Stimulated activated CD4-positive, alpha-beta T cell treated with anti-CD3 and anti-CD28 coated beads, Interleukin-4, amount 100 ng/mL, for 4 hours (primary cell): ENCODE data around the gene TMEM267.
"Not testable (repeated sequence)": the region's sequence is repeated elsewhere in the genome, so short reads cannot be mapped to it uniquely, and the experiment has no call there.

Experiments used
- DNase-seq, 2 experiments: peaks; one replicate each; pipeline ENCODE4 v3.0.0-alpha.2; 2020

The TMEM267 gene

DNA sequence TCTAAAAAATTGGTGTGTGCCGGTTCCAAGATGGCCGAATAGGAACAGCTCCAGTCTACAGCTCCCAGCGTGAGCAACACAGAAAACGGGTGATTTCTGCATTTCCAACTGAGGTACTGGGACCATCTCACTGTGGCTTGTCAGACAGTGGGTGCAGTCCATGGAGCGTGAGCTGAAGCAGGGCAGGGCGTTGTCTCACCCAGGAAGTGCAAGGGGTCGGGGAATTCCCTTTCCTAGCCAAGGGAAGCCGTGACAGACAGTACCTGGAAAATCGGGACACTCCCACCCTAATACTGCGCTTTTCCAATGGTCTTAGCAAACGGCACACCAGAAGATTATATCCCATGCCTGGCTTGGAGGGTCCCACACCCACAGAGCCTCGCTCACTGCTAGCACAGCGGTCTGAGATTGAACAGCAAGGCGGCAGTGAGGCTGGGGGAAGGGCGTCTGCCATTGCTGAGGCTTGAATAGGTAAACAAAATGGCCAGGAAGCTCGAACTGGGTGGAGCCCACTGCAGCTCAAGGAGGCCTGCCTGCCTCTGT, 81.1 kb downstream of the TMEM267 start:
- not testable (repeated sequence) for DNase-seq

- no peak for DNase-seq
Observed at GRCh38 chr5:43401827-43402226, 81.8 kb downstream of the TMEM267 start.

- DNase-seq: no peak
Observed at GRCh38 chr5:43400082-43400481, 83.6 kb downstream of the TMEM267 start.

- DNase-seq: peak; percentile 42 to 55
Observed at GRCh38 chr5:43396762-43397304, 86.8 kb downstream of the TMEM267 start.
